GM18861 (cell line): Measurements from ENCODE around the gene ABLIM1.

Experiments
- ATAC-seq: cut with Tn5 transposase; IDR thresholded peaks from one replicate; pipeline ENCODE4 v1.9.1; 2021; ENCODE audit not compliant: unreplicated experiment

The ABLIM1 gene

GRCh38 chr10:114397651-114398145 lies 260.4 kb downstream of the ABLIM1 start:
- ATAC-seq = no peak

- ATAC-seq = no peak
Measured at GRCh38 chr10:114396464-114396863, 261.6 kb downstream of the ABLIM1 start.

- ATAC-seq = no peak
Measured at GRCh38 chr10:114395366-114396022, 262.6 kb downstream of the ABLIM1 start.

- ATAC-seq = no peak
Measured at GRCh38 chr10:114394531-114394930, 263.5 kb downstream of the ABLIM1 start.

- ATAC-seq = no peak
Measured at GRCh38 chr10:114393886-114394285, 264.2 kb downstream of the ABLIM1 start.

GRCh38 chr10:114393482-114393881 lies 264.6 kb downstream of the ABLIM1 start:
- ATAC-seq = no peak

- ATAC-seq = no peak
Measured at GRCh38 chr10:114392112-114392835, 265.8 kb downstream of the ABLIM1 start.

GRCh38 chr10:114391599-114391998 lies 266.5 kb downstream of the ABLIM1 start:
- ATAC-seq = no peak

GRCh38 chr10:114389426-114389825 lies 268.6 kb downstream of the ABLIM1 start:
- no peak for ATAC-seq

GRCh38 chr10:114388275-114388674 lies 269.8 kb downstream of the ABLIM1 start:
- peak; percentile 49 for ATAC-seq

GRCh38 chr10:114387784-114388183 lies 270.3 kb downstream of the ABLIM1 start:
- ATAC-seq = no peak

- ATAC-seq = no peak
Measured at GRCh38 chr10:114386452-114386851, 271.6 kb downstream of the ABLIM1 start.

GRCh38 chr10:114385557-114385956 lies 272.5 kb downstream of the ABLIM1 start:
- no peak for ATAC-seq

GRCh38 chr10:114384601-114385000 lies 273.5 kb downstream of the ABLIM1 start:
- no peak for ATAC-seq

GRCh38 chr10:114384181-114384580 lies 273.9 kb downstream of the ABLIM1 start:
- no peak for ATAC-seq
